ENCODE measurements around the gene PDCD7. TPM values are rescaled to one million over a fixed set of nuclear protein-coding genes. Genes with fewer than 3 reads are reported as not detected.

PDCD7 gene
- total RNA-seq, 6 experiments from 2014 or later = 18.5 to 32.1 (median 22.8) TPM

- peaks cover 5% of the 10 kb centered on the region for H3K27me3 Mint-ChIP-seq (ENCODE audit: insufficient read depth)
- DNase-seq = no peak
- TF ChIP-seq CTCF (IDR thresholded peaks at IDR 0.05) = no peak
- no peaks in the 10 kb centered on the region for H3K36me3 Mint-ChIP-seq (ENCODE audit: low read depth)
- no peak overlapping the region for H3K27ac Mint-ChIP-seq
- no peak overlapping the region for H3K4me3 Mint-ChIP-seq
- no peaks in the 10 kb centered on the region for H3K9me3 Mint-ChIP-seq
- H3K4me1 Mint-ChIP-seq (ENCODE audit: low read depth) = peaks cover 25% of the 10 kb centered on the region
Observed at GRCh38 chr15:65071381-65071811, 62.2 kb downstream of the PDCD7 start.

GRCh38 chr15:65069779-65070546 lies 63.6 kb downstream of the PDCD7 start:
- peaks cover 15% of the 10 kb centered on the region for H3K27me3 Mint-ChIP-seq (ENCODE audit: insufficient read depth)
- no peak overlapping the region; the same call in 1 of the 2 replicates for H3K27ac Mint-ChIP-seq
- no peaks in the 10 kb centered on the region for H3K9me3 Mint-ChIP-seq
- no peak for DNase-seq
- no peaks in the 10 kb centered on the region for H3K36me3 Mint-ChIP-seq (ENCODE audit: low read depth)
- no peak for TF ChIP-seq CTCF (IDR thresholded peaks at IDR 0.05)
- H3K4me1 Mint-ChIP-seq (ENCODE audit: low read depth) = peaks cover 25% of the 10 kb centered on the region
- H3K4me3 Mint-ChIP-seq = no peak overlapping the region

- no peak overlapping the region; the same call in 1 of the 2 replicates for H3K27ac Mint-ChIP-seq
- H3K27me3 Mint-ChIP-seq (ENCODE audit: insufficient read depth) = peaks cover 20% of the 10 kb centered on the region
- peak; percentile 68 for DNase-seq
- H3K4me1 Mint-ChIP-seq (ENCODE audit: low read depth) = peaks cover 25% of the 10 kb centered on the region
- no peak overlapping the region for H3K4me3 Mint-ChIP-seq
- no peak for TF ChIP-seq CTCF (IDR thresholded peaks at IDR 0.05)
- H3K9me3 Mint-ChIP-seq = no peaks in the 10 kb centered on the region
- no peaks in the 10 kb centered on the region for H3K36me3 Mint-ChIP-seq (ENCODE audit: low read depth)
Observed at GRCh38 chr15:65069179-65069578, 64.4 kb downstream of the PDCD7 start.

- H3K27me3 Mint-ChIP-seq (ENCODE audit: insufficient read depth) = peaks cover 21% of the 10 kb centered on the region
- no peak for DNase-seq
- no peaks in the 10 kb centered on the region for H3K36me3 Mint-ChIP-seq (ENCODE audit: low read depth)
- TF ChIP-seq CTCF (IDR thresholded peaks at IDR 0.05) = no peak
- H3K27ac Mint-ChIP-seq = no peak overlapping the region
- no peaks in the 10 kb centered on the region for H3K9me3 Mint-ChIP-seq
- H3K4me1 Mint-ChIP-seq (ENCODE audit: low read depth) = peaks cover 25% of the 10 kb centered on the region
- H3K4me3 Mint-ChIP-seq = no peak overlapping the region; the same call in 1 of the 2 replicates
Observed at GRCh38 chr15:65068403-65068788, 65.2 kb downstream of the PDCD7 start.

GRCh38 chr15:65067645-65068402 lies 65.8 kb downstream of the PDCD7 start, which contains the start of gene RASL12:
TSS of gene RASL12 (minus strand) at chr15:65067991. CDS start at chr15:65067835, 156 bp downstream.
- TF ChIP-seq CTCF (IDR thresholded peaks at IDR 0.05) = no peak
- Mint-ChIP-seq H3K27ac (no peak within 1 kb of the TSS), H3K4me3 (no peak within 1 kb of the TSS; the same call in 1 of the 2 replicates), H3K9me3 (no peaks in the 10 kb centered on the region), H3K27me3 (ENCODE audit: insufficient read depth) (peaks cover 23% of the 10 kb centered on the region), H3K36me3 (ENCODE audit: low read depth) (no peaks in the 10 kb centered on the region), H3K4me1 (ENCODE audit: low read depth) (peaks cover 25% of the 10 kb centered on the region)
- DNase-seq = no peak

Other genes with a start within 250 kb of the PDCD7 start
- 1 to 10 TPM; 1.3 to 2.4 (median 1.9) TPM for gene ANKDD1A, start 221.9 kb downstream of the PDCD7 start, total RNA-seq (2021; fragmentation: NEBNext Ultra II Directional; extraction: Animal tissue kit (Norgen Biotek cat#: 25700))
- 10 to 100 TPM; 66.4 to 91.3 (median 78.3) TPM for gene SPG21, start 143.9 kb downstream of the PDCD7 start, total RNA-seq (2021; fragmentation: NEBNext Ultra II Directional; extraction: Animal tissue kit (Norgen Biotek cat#: 25700))
- gene MTFMT, start 104.2 kb downstream of the PDCD7 start, total RNA-seq (2021; fragmentation: NEBNext Ultra II Directional; extraction: Animal tissue kit (Norgen Biotek cat#: 25700)) = 10 to 100 TPM; 15.5 to 18.3 (median 16.9) TPM
- gene SLC51B, start 88.4 kb downstream of the PDCD7 start, total RNA-seq (2021; fragmentation: NEBNext Ultra II Directional; extraction: Animal tissue kit (Norgen Biotek cat#: 25700)) = not detected
- not detected for gene RASL12, start 65.8 kb downstream of the PDCD7 start, total RNA-seq (2021; fragmentation: NEBNext Ultra II Directional; extraction: Animal tissue kit (Norgen Biotek cat#: 25700))
- gene KBTBD13, start 57.1 kb downstream of the PDCD7 start, total RNA-seq (2021; fragmentation: NEBNext Ultra II Directional; extraction: Animal tissue kit (Norgen Biotek cat#: 25700)) = not detected
- 1 to 10 TPM in 1 of 6 experiments, under 1 TPM in 5; 0.43 to 1.4 (median 0.64) TPM for gene UBAP1L, start 18.6 kb downstream of the PDCD7 start, total RNA-seq (2021; fragmentation: NEBNext Ultra II Directional; extraction: Animal tissue kit (Norgen Biotek cat#: 25700))
- gene CLPX, start 51.5 kb upstream of the PDCD7 start, total RNA-seq (2021; fragmentation: NEBNext Ultra II Directional; extraction: Animal tissue kit (Norgen Biotek cat#: 25700)) = 10 to 100 TPM; 35.1 to 42.0 (median 39.4) TPM
- under 1 TPM in 1 of 6 experiments, not detected in 5; 0.05 TPM for gene CILP, start 77.7 kb upstream of the PDCD7 start, total RNA-seq (2021; fragmentation: NEBNext Ultra II Directional; extraction: Animal tissue kit (Norgen Biotek cat#: 25700))
- gene PARP16, start 153.1 kb upstream of the PDCD7 start, total RNA-seq (2021; fragmentation: NEBNext Ultra II Directional; extraction: Animal tissue kit (Norgen Biotek cat#: 25700)) = 1 to 10 TPM; 4.1 to 5.1 (median 4.4) TPM
- not detected for gene RNU5A-1, start 162.2 kb upstream of the PDCD7 start, total RNA-seq (2021; fragmentation: NEBNext Ultra II Directional; extraction: Animal tissue kit (Norgen Biotek cat#: 25700))
- 10 to 100 TPM in 2 of 6 experiments, 1 to 10 TPM in 1, not detected in 3; 8.6 to 18.0 (median 10.5) TPM for gene RNU5B-1, start 170.9 kb upstream of the PDCD7 start, total RNA-seq (2021; fragmentation: NEBNext Ultra II Directional; extraction: Animal tissue kit (Norgen Biotek cat#: 25700))
- gene IGDCC3, start 244.2 kb upstream of the PDCD7 start, total RNA-seq (2021; fragmentation: NEBNext Ultra II Directional; extraction: Animal tissue kit (Norgen Biotek cat#: 25700)) = not detected

Measured in HFFc6 (cell line).